ENCODE data around the gene RAB40B.

- TF ChIP-seq CTCF (IDR thresholded peaks at IDR 0.05; ENCODE audit: low read depth, low read length, missing input control) (no peak), JUND (IDR thresholded peaks at IDR 0.05) (no peak), RAD21 (IDR thresholded peaks at IDR 0.05) (no peak), GABPA (IDR thresholded peaks at IDR 0.05 in 1 of 2, conservative IDR thresholded peaks at IDR 0.05 in 1 of 2) (no peak), TAF1 (conservative IDR thresholded peaks at IDR 0.05) (no peak), HNF4A (conservative IDR thresholded peaks at IDR 0.05) (no peak), HNF4G (IDR thresholded peaks at IDR 0.05) (no peak)
- TF ChIP-seq, protein P1, sequence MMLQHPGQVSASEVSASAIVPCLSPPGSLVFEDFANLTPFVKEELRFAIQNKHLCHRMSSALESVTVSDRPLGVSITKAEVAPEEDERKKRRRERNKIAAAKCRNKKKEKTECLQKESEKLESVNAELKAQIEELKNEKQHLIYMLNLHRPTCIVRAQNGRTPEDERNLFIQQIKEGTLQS (IDR thresholded peaks at IDR 0.05): no peak
- TF ChIP-seq, protein P2, sequence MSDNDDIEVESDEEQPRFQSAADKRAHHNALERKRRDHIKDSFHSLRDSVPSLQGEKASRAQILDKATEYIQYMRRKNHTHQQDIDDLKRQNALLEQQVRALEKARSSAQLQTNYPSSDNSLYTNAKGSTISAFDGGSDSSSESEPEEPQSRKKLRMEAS (IDR thresholded peaks at IDR 0.05): no peak
- TF ChIP-seq, protein P3, sequence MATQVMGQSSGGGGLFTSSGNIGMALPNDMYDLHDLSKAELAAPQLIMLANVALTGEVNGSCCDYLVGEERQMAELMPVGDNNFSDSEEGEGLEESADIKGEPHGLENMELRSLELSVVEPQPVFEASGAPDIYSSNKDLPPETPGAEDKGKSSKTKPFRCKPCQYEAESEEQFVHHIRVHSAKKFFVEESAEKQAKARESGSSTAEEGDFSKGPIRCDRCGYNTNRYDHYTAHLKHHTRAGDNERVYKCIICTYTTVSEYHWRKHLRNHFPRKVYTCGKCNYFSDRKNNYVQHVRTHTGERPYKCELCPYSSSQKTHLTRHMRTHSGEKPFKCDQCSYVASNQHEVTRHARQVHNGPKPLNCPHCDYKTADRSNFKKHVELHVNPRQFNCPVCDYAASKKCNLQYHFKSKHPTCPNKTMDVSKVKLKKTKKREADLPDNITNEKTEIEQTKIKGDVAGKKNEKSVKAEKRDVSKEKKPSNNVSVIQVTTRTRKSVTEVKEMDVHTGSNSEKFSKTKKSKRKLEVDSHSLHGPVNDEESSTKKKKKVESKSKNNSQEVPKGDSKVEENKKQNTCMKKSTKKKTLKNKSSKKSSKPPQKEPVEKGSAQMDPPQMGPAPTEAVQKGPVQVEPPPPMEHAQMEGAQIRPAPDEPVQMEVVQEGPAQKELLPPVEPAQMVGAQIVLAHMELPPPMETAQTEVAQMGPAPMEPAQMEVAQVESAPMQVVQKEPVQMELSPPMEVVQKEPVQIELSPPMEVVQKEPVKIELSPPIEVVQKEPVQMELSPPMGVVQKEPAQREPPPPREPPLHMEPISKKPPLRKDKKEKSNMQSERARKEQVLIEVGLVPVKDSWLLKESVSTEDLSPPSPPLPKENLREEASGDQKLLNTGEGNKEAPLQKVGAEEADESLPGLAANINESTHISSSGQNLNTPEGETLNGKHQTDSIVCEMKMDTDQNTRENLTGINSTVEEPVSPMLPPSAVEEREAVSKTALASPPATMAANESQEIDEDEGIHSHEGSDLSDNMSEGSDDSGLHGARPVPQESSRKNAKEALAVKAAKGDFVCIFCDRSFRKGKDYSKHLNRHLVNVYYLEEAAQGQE (IDR thresholded peaks at IDR 0.05): no peak
Measured at GRCh38 chr17:82736511-82737185, 38.1 kb upstream of the RAB40B start.

All from liver (tissue), 3 donors.